Smooth muscle cell of the coronary artery (primary cell): ENCODE measurements around the gene ATRX. TPM values are rescaled to one million over a fixed set of nuclear protein-coding genes. Genes with fewer than 3 reads are reported as not detected.

Source experiments
- total RNA-seq: library from RNA; depleted of rRNA; stranded (reverse); fragments of >200 nt; gene quantifications from 2 replicates; pipeline ENCODE4 v1.2.3, GENCODE V29; 2014; ENCODE audit warnings: low replicate concordance

ATRX gene, protein sequence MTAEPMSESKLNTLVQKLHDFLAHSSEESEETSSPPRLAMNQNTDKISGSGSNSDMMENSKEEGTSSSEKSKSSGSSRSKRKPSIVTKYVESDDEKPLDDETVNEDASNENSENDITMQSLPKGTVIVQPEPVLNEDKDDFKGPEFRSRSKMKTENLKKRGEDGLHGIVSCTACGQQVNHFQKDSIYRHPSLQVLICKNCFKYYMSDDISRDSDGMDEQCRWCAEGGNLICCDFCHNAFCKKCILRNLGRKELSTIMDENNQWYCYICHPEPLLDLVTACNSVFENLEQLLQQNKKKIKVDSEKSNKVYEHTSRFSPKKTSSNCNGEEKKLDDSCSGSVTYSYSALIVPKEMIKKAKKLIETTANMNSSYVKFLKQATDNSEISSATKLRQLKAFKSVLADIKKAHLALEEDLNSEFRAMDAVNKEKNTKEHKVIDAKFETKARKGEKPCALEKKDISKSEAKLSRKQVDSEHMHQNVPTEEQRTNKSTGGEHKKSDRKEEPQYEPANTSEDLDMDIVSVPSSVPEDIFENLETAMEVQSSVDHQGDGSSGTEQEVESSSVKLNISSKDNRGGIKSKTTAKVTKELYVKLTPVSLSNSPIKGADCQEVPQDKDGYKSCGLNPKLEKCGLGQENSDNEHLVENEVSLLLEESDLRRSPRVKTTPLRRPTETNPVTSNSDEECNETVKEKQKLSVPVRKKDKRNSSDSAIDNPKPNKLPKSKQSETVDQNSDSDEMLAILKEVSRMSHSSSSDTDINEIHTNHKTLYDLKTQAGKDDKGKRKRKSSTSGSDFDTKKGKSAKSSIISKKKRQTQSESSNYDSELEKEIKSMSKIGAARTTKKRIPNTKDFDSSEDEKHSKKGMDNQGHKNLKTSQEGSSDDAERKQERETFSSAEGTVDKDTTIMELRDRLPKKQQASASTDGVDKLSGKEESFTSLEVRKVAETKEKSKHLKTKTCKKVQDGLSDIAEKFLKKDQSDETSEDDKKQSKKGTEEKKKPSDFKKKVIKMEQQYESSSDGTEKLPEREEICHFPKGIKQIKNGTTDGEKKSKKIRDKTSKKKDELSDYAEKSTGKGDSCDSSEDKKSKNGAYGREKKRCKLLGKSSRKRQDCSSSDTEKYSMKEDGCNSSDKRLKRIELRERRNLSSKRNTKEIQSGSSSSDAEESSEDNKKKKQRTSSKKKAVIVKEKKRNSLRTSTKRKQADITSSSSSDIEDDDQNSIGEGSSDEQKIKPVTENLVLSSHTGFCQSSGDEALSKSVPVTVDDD (N-terminal part only)
- total RNA-seq, result 61.6 and 68.1 TPM in 2 replicates

DNA sequence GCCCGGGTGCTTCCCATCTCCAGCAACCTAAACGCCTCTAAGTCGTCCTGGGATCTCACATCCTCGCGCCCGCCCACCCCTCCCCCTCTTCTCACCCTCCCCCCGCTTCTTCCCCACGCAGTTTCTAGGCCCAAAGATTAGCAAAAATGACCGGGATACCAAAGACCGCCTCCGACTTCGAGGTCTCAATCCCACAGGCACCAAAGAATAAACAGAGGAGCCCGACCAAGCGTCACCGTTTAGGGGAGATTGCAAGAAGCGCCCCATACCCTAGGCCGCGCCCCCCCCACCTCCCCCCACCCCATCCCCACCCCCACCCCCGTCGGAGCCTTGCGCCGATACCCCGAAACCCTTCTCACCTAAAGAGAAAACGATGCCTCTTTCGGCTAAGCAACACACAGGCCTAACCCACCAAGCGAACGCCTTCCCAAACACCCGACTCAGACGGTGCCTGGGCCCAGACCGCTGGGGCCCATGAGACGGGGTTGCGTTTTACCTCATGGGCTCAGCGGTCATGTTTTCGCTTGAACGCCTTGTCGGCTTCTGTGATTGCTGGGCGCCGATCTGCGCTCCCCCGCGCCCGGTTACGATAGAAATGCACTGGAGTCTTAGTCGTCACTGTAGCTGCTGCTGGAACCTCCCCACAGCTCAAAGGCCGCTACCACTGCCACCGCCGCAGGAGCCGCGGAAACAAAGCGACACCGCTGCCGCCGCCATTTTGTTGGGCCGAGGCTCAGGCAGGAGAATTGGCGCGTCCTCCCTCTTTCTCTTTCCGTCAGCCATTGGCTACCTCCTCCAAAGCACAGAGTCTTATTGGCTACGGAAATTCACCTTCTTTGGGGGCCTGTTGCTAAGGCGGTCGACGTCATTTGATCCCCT lies at the start of gene ATRX:
TSS of gene ATRX (minus strand) at position 731 of the 879 bp plus-strand sequence. CDS start at position 516, 215 bp downstream.

Other genes with a start within 250 kb of the ATRX start
- gene MAGT1, start 109.2 kb upstream of the ATRX start, total RNA-seq, result 160 and 328 TPM in 2 replicates
- 500 and 576 TPM in 2 replicates for gene COX7B, start 113.3 kb upstream of the ATRX start, total RNA-seq
- gene ATP7A, start 124.5 kb upstream of the ATRX start, total RNA-seq, result 7.7 and 12.9 TPM in 2 replicates
- gene PGAM4, start 183.4 kb upstream of the ATRX start, total RNA-seq, result not detected in 2 replicates